NCI-H226 (cell line): ENCODE data around the gene RSL1D1.
"Not testable (repeated sequence)": the region's sequence is repeated elsewhere in the genome, so short reads cannot be mapped to it uniquely, and the experiment has no call there.

Source experiments
- DNase-seq: peaks from one replicate; pipeline ENCODE4 v3.0.0-alpha.2; 2015

RSL1D1 gene

GRCh38 chr16:11796227-11797165 is 54.8 kb downstream of the RSL1D1 start:
- DNase-seq = peak; percentile 53

- no peak for DNase-seq
These were observed 55.5 kb downstream of the RSL1D1 start for GRCh38 chr16:11795887-11796226.

GRCh38 chr16:11794996-11795886 is 56.1 kb downstream of the RSL1D1 start:
- DNase-seq = no peak

GRCh38 chr16:11794447-11794846 is 56.9 kb downstream of the RSL1D1 start:
- DNase-seq = no peak

GRCh38 chr16:11793840-11794239 is 57.5 kb downstream of the RSL1D1 start:
- peak; percentile 34 for DNase-seq

- no peak for DNase-seq
These were observed 58.7 kb downstream of the RSL1D1 start for GRCh38 chr16:11792410-11793241.

GRCh38 chr16:11791144-11791828 is 60.1 kb downstream of the RSL1D1 start:
- no peak for DNase-seq

GRCh38 chr16:11788914-11789313 is 62.4 kb downstream of the RSL1D1 start:
- DNase-seq = no peak

GRCh38 chr16:11784980-11785599 is 66.3 kb downstream of the RSL1D1 start:
- DNase-seq = not testable (repeated sequence)

- DNase-seq = not testable (repeated sequence)
These were observed 67.0 kb downstream of the RSL1D1 start for GRCh38 chr16:11784381-11784780.

GRCh38 chr16:11784038-11784369 is 67.3 kb downstream of the RSL1D1 start:
- no peak for DNase-seq
